HG03520 (cell line): ENCODE results near the gene UCHL1.

Experiments used
- ATAC-seq: cut with Tn5 transposase; IDR thresholded peaks from one replicate; pipeline ENCODE4 v1.9.1; 2021; ENCODE audit warnings: mild to moderate bottlenecking, moderate library complexity; ENCODE audit not compliant: unreplicated experiment

The UCHL1 gene

GRCh38 chr4:41256740-41257256 is at the start of gene UCHL1:
UCHL1 (plus strand) TSS chr4:41256928; CDS start chr4:41256977, 49 bp downstream.
- peak; percentile 60 for ATAC-seq

- no peak for ATAC-seq
Measured at GRCh38 chr4:41207291-41207831, 49.4 kb upstream of the UCHL1 start.

- ATAC-seq: no peak
Measured at GRCh38 chr4:41209187-41209586, 47.5 kb upstream of the UCHL1 start.

GRCh38 chr4:41209901-41210300 is 46.8 kb upstream of the UCHL1 start:
- ATAC-seq: no peak

- no peak for ATAC-seq
Measured at GRCh38 chr4:41211951-41212615, 44.6 kb upstream of the UCHL1 start.

- peak; percentile 28 for ATAC-seq
Measured at GRCh38 chr4:41212616-41213203, 44.0 kb upstream of the UCHL1 start.

- peak; percentile 2 for ATAC-seq
Measured at GRCh38 chr4:41213625-41214135, 43.0 kb upstream of the UCHL1 start.

- peak; percentile 40 for ATAC-seq
Measured at GRCh38 chr4:41214136-41214824, 42.4 kb upstream of the UCHL1 start, which contains the start of gene APBB2. APBB2 (minus strand) TSS chr4:41214542; CDS start chr4:41033254, 181,288 bp downstream.

GRCh38 chr4:41214825-41215146 is 41.9 kb upstream of the UCHL1 start:
- ATAC-seq: no peak

- no peak for ATAC-seq
Measured at GRCh38 chr4:41215155-41215554, 41.6 kb upstream of the UCHL1 start.

GRCh38 chr4:41215969-41216293 is 40.8 kb upstream of the UCHL1 start:
- ATAC-seq: no peak

- peak; percentile 42 for ATAC-seq
Measured at GRCh38 chr4:41216294-41217019, 40.3 kb upstream of the UCHL1 start.

- no peak for ATAC-seq
Measured at GRCh38 chr4:41217020-41217333, 39.8 kb upstream of the UCHL1 start.

GRCh38 chr4:41217374-41217773 is 39.4 kb upstream of the UCHL1 start:
- no peak for ATAC-seq

- ATAC-seq: no peak
Measured at GRCh38 chr4:41218703-41219102, 38.0 kb upstream of the UCHL1 start.

- no peak for ATAC-seq
Measured at GRCh38 chr4:41219421-41219950, 37.2 kb upstream of the UCHL1 start.

- no peak for ATAC-seq
Measured at GRCh38 chr4:41221850-41222645, 34.7 kb upstream of the UCHL1 start.

GRCh38 chr4:41227902-41228301 is 28.8 kb upstream of the UCHL1 start:
- ATAC-seq: no peak

- no peak for ATAC-seq
Measured at GRCh38 chr4:41232406-41232805, 24.3 kb upstream of the UCHL1 start.

GRCh38 chr4:41232856-41233255 is 23.9 kb upstream of the UCHL1 start:
- ATAC-seq: no peak
